ENCODE measurements around the gene INPP5A. TPM values are rescaled to one million over a fixed set of nuclear protein-coding genes. Genes with fewer than 3 reads are reported as not detected.
"Not testable (repeated sequence)": the region's sequence is repeated elsewhere in the genome, so short reads cannot be mapped to it uniquely, and the experiment has no call there.

The INPP5A gene
- total RNA-seq, 1 donor from 2014 or later, result 29.5 TPM

GRCh38 chr10:132820056-132820455 is 282.5 kb downstream of the INPP5A start:
- no peak for TF ChIP-seq CTCF (IDR thresholded peaks at IDR 0.05; ENCODE audit: insufficient read depth, low read length, severe bottlenecking)
- DNase-seq (ENCODE audit: low read depth), result no peak
- Histone ChIP-seq H3K36me3 (ENCODE audit: control insufficient read depth, insufficient read depth, low read length) (no peaks in the 10 kb centered on the region), H3K27me3 (ENCODE audit: control insufficient read depth, insufficient read depth, low read length) (no peaks in the 10 kb centered on the region), H3K4me3 (ENCODE audit: low read depth, low read length) (no peak overlapping the region)
- no peak for FAIRE-seq

GRCh38 chr10:132825783-132826523 is 288.4 kb downstream of the INPP5A start:
- DNase-seq (ENCODE audit: low read depth); H3K4me3 ChIP-seq (ENCODE audit: low read depth, low read length); H3K27me3 ChIP-seq (ENCODE audit: control insufficient read depth, insufficient read depth, low read length); FAIRE-seq; H3K36me3 ChIP-seq (ENCODE audit: control insufficient read depth, insufficient read depth, low read length): not testable (repeated sequence)

- DNase-seq (ENCODE audit: low read depth) (no peak), FAIRE-seq (no peak)
- no peak for TF ChIP-seq CTCF (IDR thresholded peaks at IDR 0.05; ENCODE audit: insufficient read depth, low read length, severe bottlenecking)
- H3K27me3 ChIP-seq (ENCODE audit: control insufficient read depth, insufficient read depth, low read length), result no peaks in the 10 kb centered on the region
- H3K36me3 ChIP-seq (ENCODE audit: control insufficient read depth, insufficient read depth, low read length), result no peaks in the 10 kb centered on the region
- H3K4me3 ChIP-seq (ENCODE audit: low read depth, low read length), result no peak overlapping the region
These were observed 289.2 kb downstream of the INPP5A start for GRCh38 chr10:132826524-132827422.

GRCh38 chr10:132827423-132827789 is 289.8 kb downstream of the INPP5A start:
- no peak overlapping the region for H3K4me3 ChIP-seq (ENCODE audit: low read depth, low read length)
- H3K27me3 ChIP-seq (ENCODE audit: control insufficient read depth, insufficient read depth, low read length), result no peaks in the 10 kb centered on the region
- no peak for TF ChIP-seq CTCF (IDR thresholded peaks at IDR 0.05; ENCODE audit: insufficient read depth, low read length, severe bottlenecking)
- no peaks in the 10 kb centered on the region for H3K36me3 ChIP-seq (ENCODE audit: control insufficient read depth, insufficient read depth, low read length)
- FAIRE-seq (no peak), DNase-seq (ENCODE audit: low read depth) (no peak)

GRCh38 chr10:132827861-132828539 is 290.4 kb downstream of the INPP5A start:
- DNase-seq (ENCODE audit: low read depth), result no peak
- TF ChIP-seq CTCF (IDR thresholded peaks at IDR 0.05; ENCODE audit: insufficient read depth, low read length, severe bottlenecking), result no peak
- H3K4me3 ChIP-seq (ENCODE audit: low read depth, low read length), result no peak overlapping the region

GRCh38 chr10:132828681-132829080 is 291.1 kb downstream of the INPP5A start:
- TF ChIP-seq CTCF (IDR thresholded peaks at IDR 0.05; ENCODE audit: insufficient read depth, low read length, severe bottlenecking), result no peak
- FAIRE-seq, result no peak
- no peak for DNase-seq (ENCODE audit: low read depth)
- H3K36me3 ChIP-seq (ENCODE audit: control insufficient read depth, insufficient read depth, low read length), result no peaks in the 10 kb centered on the region
- H3K27me3 ChIP-seq (ENCODE audit: control insufficient read depth, insufficient read depth, low read length), result no peaks in the 10 kb centered on the region
- no peak overlapping the region for H3K4me3 ChIP-seq (ENCODE audit: low read depth, low read length)

More at GRCh38 chr10:132827861-132828539, 290.4 kb downstream of the INPP5A start:
- FAIRE-seq, result no peak
- Histone ChIP-seq H3K27me3 (ENCODE audit: control insufficient read depth, insufficient read depth, low read length) (no peaks in the 10 kb centered on the region), H3K36me3 (ENCODE audit: control insufficient read depth, insufficient read depth, low read length) (no peaks in the 10 kb centered on the region)

All from bronchial epithelial cell (primary cell).